IPS DF 4.7 (cell line): ENCODE results near the gene CDC42EP5.
A peak's percentile ranks its signal among the peaks of the same experiment; 100 is the strongest.
"Not testable (repeated sequence)": the region's sequence is repeated elsewhere in the genome, so short reads cannot be mapped to it uniquely, and the experiment has no call there.

Experiments used
- DNase-seq: peaks from one replicate; pipeline ENCODE4 v3.0.0-alpha.2; 2013; ENCODE audit warnings: low spot score; ENCODE audit errors: extremely low read depth

Gene CDC42EP5

GRCh38 chr19:54473071-54473891 lies at the start of gene CDC42EP5:
Gene CDC42EP5, minus strand, starts transcription at chr19:54473296. Its CDS starts 7,749 bp downstream, at chr19:54465547.
- no peak for DNase-seq

GRCh38 chr19:54521860-54522513 lies 48.9 kb upstream of the CDC42EP5 start:
- DNase-seq, result no peak

GRCh38 chr19:54521022-54521859 lies 48.1 kb upstream of the CDC42EP5 start:
- DNase-seq, result no peak

GRCh38 chr19:54518844-54519243 lies 45.7 kb upstream of the CDC42EP5 start:
- DNase-seq, result no peak

GRCh38 chr19:54517483-54517882 lies 44.4 kb upstream of the CDC42EP5 start:
- peak; percentile 1 for DNase-seq

- no peak for DNase-seq
Measured at GRCh38 chr19:54515156-54515555, 42.1 kb upstream of the CDC42EP5 start.

- DNase-seq, result not testable (repeated sequence)
Measured at GRCh38 chr19:54509200-54509940, 36.3 kb upstream of the CDC42EP5 start.

GRCh38 chr19:54508487-54508886 lies 35.4 kb upstream of the CDC42EP5 start:
- DNase-seq, result not testable (repeated sequence)

- DNase-seq, result no peak
Measured at GRCh38 chr19:54507824-54508223, 34.7 kb upstream of the CDC42EP5 start.

- DNase-seq, result not testable (repeated sequence)
Measured at GRCh38 chr19:54507038-54507717, 34.1 kb upstream of the CDC42EP5 start.

- DNase-seq, result no peak
Measured at GRCh38 chr19:54506079-54506478, 33.0 kb upstream of the CDC42EP5 start.

- DNase-seq, result not testable (repeated sequence)
Measured at GRCh38 chr19:54505542-54505941, 32.4 kb upstream of the CDC42EP5 start.

- no peak for DNase-seq
Measured at GRCh38 chr19:54502518-54503048, 29.5 kb upstream of the CDC42EP5 start, which contains the start of gene LAIR2. Gene LAIR2, plus strand, starts transcription at chr19:54502831. Its CDS starts 88 bp downstream, at chr19:54502919.

- DNase-seq, result not testable (repeated sequence)
Measured at GRCh38 chr19:54498451-54498772, 25.3 kb upstream of the CDC42EP5 start.

- DNase-seq, result not testable (repeated sequence)
Measured at GRCh38 chr19:54497747-54498450, 24.8 kb upstream of the CDC42EP5 start.

GRCh38 chr19:54495284-54495683 lies 22.2 kb upstream of the CDC42EP5 start:
- not testable (repeated sequence) for DNase-seq

- DNase-seq, result no peak
Measured at GRCh38 chr19:54493967-54494585, 21.0 kb upstream of the CDC42EP5 start.

GRCh38 chr19:54493056-54493455 lies 20.0 kb upstream of the CDC42EP5 start:
- not testable (repeated sequence) for DNase-seq

GRCh38 chr19:54492568-54492967 lies 19.5 kb upstream of the CDC42EP5 start:
- no peak for DNase-seq
